ENCODE results near the gene A2ML1.

- TF ChIP-seq EZH2 (IDR thresholded peaks at IDR 0.05; ENCODE audit: insufficient read depth, poor library complexity, severe bottlenecking) (no peak), EZH2phosphoT487 (IDR thresholded peaks at IDR 0.05; ENCODE audit: insufficient read depth, low read depth) (no peak)
Observed at GRCh38 chr12:8780389-8780788, 42.0 kb upstream of the A2ML1 start.

Measured in GM23248 (cell line).